ENCODE measurements around the gene CXCR4. TPM values are rescaled to one million over a fixed set of nuclear protein-coding genes. Genes with fewer than 3 reads are reported as not detected.

Gene CXCR4
- total and polyA plus RNA-seq, 8 donors, result 1.2 to 42.6 (median 15.9) TPM; not detected in 1

DNA sequence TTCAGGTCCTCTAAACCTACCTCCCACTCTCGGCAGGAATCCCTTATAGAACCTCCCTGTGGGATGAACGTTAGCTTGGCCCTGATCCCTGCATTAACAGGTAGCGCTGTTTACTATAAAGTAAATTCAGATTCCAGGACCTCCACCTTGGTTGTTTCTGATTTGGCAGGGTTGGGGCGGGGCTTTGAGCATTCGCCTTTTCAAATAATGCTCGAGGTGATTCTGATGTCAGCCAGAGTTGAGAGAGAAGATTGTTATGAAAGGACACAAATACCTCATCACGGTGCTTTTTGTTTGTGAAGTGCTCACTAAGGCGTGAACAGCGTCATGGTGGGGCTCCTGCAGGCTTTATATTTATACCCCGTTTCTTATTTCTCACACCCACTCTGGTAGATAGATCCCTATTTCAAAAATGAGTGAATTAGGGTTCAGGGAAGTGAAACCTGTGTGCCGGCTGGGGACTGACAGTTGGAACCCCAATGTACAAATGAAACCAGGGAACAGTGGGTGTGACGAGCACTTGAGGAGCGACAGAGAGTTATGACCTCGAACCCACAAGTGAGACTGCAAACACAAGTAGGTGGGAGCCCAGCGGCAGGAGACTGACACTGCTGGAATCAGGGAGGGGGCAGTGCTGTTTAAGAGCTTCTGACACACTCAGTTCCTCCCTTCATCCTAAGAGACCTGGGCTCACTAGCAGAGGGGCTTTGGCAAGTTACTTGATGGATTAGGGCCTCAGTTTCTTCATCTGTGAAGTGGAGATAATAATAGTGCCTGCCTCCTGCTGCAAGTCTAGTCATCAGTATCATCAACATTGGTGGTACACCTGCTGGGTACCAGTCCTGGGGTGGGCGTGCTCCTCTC lies 14.2 kb upstream of the CXCR4 start:
- intact Hi-C loops (cut with DNase I; ENCODE audit: low total_unique reads), result no loop called here
- no peaks in the 10 kb centered on the region for H3K27me3 ChIP-seq
- H3K4me3 ChIP-seq, result no peak overlapping the region
- no peaks in the 10 kb centered on the region for H3K9me3 ChIP-seq
- H3K36me3 ChIP-seq, result no peaks in the 10 kb centered on the region
- peak; percentile 39 to 63 for DNase-seq
- WGBS, 5 donors, result 52 to 58% (median 57%) methylated on average over 16 of the region's 16 CpGs
- TF ChIP-seq POLR2A (IDR thresholded peaks at IDR 0.05) (no peak), POLR2AphosphoS5 (IDR thresholded peaks at IDR 0.05) (peak in 1 of 3 donors; percentile 33)
- peaks cover 0 to 17% (median 10%) of the 10 kb centered on the region in 4 donors for H3K4me1 ChIP-seq
- peak overlapping the region; percentile 28 to 70 (median 65) for H3K27ac ChIP-seq

GRCh38 chr2:136131484-136131960 lies 13.6 kb upstream of the CXCR4 start:
- no peaks in the 10 kb centered on the region for H3K36me3 ChIP-seq
- peak overlapping the region; percentile 24 to 70 (median 65) for H3K27ac ChIP-seq
- intact Hi-C loops (cut with DNase I; ENCODE audit: low total_unique reads), result no loop called here
- DNase-seq, result peak in 1 of 2 donors; percentile 46
- TF ChIP-seq EP300 (IDR thresholded peaks at IDR 0.05) (no peak), POLR2AphosphoS5 (IDR thresholded peaks at IDR 0.05) (peak in 1 of 3 donors; percentile 31), POLR2A (IDR thresholded peaks at IDR 0.05) (no peak)
- H3K4me1 ChIP-seq, result peaks cover 0 to 13% (median 7%) of the 10 kb centered on the region in 4 donors
- 64 to 88% (median 84%) methylated on average over 10 of the region's 10 CpGs for WGBS, 5 donors
- no peaks in the 10 kb centered on the region for H3K27me3 ChIP-seq
- H3K9me3 ChIP-seq, result no peaks in the 10 kb centered on the region
- H3K4me3 ChIP-seq, result no peak overlapping the region

DNA sequence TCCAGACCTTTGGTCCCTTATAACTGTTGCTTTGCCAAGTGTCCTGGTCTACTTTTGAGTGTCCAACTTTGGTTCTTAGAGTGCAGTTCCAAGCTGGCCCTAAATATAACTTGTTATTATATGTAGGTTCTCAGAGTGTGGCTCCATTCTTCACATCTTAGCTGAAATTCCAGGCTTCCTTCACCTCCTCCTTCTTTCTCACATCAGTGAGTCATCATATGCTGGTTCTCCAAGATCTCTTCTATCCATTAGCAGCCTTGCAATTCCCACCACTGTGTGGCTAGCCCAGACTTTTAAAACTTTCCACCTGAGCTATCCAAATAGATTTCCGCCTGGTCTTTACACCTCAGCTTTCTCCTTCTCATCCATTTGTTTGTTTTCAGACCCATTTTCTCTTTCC lies 12.6 kb upstream of the CXCR4 start:
- TF ChIP-seq POLR2AphosphoS5 (IDR thresholded peaks at IDR 0.05) (no peak), POLR2A (IDR thresholded peaks at IDR 0.05) (no peak), EP300 (IDR thresholded peaks at IDR 0.05) (no peak), CTCF (IDR thresholded peaks at IDR 0.05) (no peak)
- Histone ChIP-seq H3K4me1 (peaks cover 0 to 17% (median 12%) of the 10 kb centered on the region in 4 donors), H3K27ac (peak overlapping the region in 3 of 5 donors; percentile 18 to 68 (median 22)), H3K9me3 (no peaks in the 10 kb centered on the region), H3K36me3 (no peaks in the 10 kb centered on the region), H3K4me3 (no peak overlapping the region), H3K27me3 (no peaks in the 10 kb centered on the region)
- intact Hi-C loops (cut with DNase I; ENCODE audit: low total_unique reads), result no loop called here
- 90 to 100% (median 94%) methylated on average over 1 of the region's 1 CpG for WGBS, 5 donors
- no peak for DNase-seq

DNA sequence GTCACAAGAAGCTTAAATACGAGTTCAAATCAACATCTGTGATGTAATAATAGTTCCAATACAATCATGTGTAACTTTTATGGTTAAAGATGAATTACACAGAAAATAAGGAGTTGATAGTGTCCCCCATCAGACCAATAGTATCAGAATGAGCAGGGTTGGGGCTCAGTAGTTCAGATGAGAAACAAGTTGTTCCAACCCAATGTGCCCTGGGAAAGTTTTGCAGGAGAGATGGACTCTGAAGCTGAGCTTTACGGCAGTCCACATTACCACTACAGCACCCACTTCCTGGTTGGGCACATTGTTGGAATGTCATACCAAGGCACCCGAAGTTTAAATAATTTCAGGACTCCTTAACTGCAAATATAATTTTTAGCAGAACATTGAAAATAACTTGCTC lies 12.1 kb upstream of the CXCR4 start:
- no peak for DNase-seq
- 55 to 79% (median 71%) methylated on average over 3 of the region's 3 CpGs for WGBS, 5 donors
- Histone ChIP-seq H3K9me3 (no peaks in the 10 kb centered on the region), H3K27me3 (no peaks in the 10 kb centered on the region), H3K4me1 (peaks cover 0 to 20% (median 13%) of the 10 kb centered on the region in 4 donors), H3K27ac (peak overlapping the region in 4 of 5 donors; percentile 18 to 59 (median 22)), H3K4me3 (no peak overlapping the region), H3K36me3 (no peaks in the 10 kb centered on the region)
- TF ChIP-seq EP300 (IDR thresholded peaks at IDR 0.05) (no peak), POLR2A (IDR thresholded peaks at IDR 0.05) (no peak), POLR2AphosphoS5 (IDR thresholded peaks at IDR 0.05) (no peak), CTCF (IDR thresholded peaks at IDR 0.05) (no peak)
- intact Hi-C loops (cut with DNase I; ENCODE audit: low total_unique reads), result no loop called here

- DNase-seq, result peak in 1 of 2 donors; percentile 58
- intact Hi-C loops (cut with DNase I; ENCODE audit: low total_unique reads), result no loop called here
- TF ChIP-seq EP300 (IDR thresholded peaks at IDR 0.05) (no peak), CTCF (IDR thresholded peaks at IDR 0.05) (no peak), POLR2AphosphoS5 (IDR thresholded peaks at IDR 0.05) (peak in 2 of 3 donors; percentile 59 to 60), POLR2A (IDR thresholded peaks at IDR 0.05) (no peak)
Observed at GRCh38 chr2:136129601-136130000, 11.7 kb upstream of the CXCR4 start.

More at GRCh38 chr2:136129601-136130000, 11.7 kb upstream of the CXCR4 start:
- WGBS, 5 donors, result 67 to 78% (median 71%) methylated on average over 4 of the region's 4 CpGs
- Histone ChIP-seq H3K27ac (peak overlapping the region; percentile 31 to 62 (median 54)), H3K36me3 (no peaks in the 10 kb centered on the region), H3K9me3 (no peaks in the 10 kb centered on the region), H3K27me3 (no peaks in the 10 kb centered on the region), H3K4me1 (peaks cover 0 to 21% (median 13%) of the 10 kb centered on the region in 4 donors), H3K4me3 (no peak overlapping the region)
